Occipital lobe (tissue), 2 donors: Measurements from ENCODE around the gene TCP10L. TPM values are rescaled to one million over a fixed set of nuclear protein-coding genes. Genes with fewer than 3 reads are reported as not detected.
"Not testable (repeated sequence)": the region's sequence is repeated elsewhere in the genome, so short reads cannot be mapped to it uniquely, and the experiment has no call there.

ENCODE experiments used
- DNase-seq: peaks from one replicate; lab custom pipeline; 2025; lab: John Stamatoyannopoulos, UW
- total RNA-seq: library from RNA; depleted of rRNA; stranded (reverse); fragments of >200 nt; gene quantifications from one replicate; pipeline ENCODE4 v1.2.3, GENCODE V29; 2014

The TCP10L gene, protein sequence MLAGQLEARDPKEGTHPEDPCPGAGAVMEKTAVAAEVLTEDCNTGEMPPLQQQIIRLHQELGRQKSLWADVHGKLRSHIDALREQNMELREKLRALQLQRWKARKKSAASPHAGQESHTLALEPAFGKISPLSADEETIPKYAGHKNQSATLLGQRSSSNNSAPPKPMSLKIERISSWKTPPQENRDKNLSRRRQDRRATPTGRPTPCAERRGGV
- 1.9 TPM for total RNA-seq

DNA sequence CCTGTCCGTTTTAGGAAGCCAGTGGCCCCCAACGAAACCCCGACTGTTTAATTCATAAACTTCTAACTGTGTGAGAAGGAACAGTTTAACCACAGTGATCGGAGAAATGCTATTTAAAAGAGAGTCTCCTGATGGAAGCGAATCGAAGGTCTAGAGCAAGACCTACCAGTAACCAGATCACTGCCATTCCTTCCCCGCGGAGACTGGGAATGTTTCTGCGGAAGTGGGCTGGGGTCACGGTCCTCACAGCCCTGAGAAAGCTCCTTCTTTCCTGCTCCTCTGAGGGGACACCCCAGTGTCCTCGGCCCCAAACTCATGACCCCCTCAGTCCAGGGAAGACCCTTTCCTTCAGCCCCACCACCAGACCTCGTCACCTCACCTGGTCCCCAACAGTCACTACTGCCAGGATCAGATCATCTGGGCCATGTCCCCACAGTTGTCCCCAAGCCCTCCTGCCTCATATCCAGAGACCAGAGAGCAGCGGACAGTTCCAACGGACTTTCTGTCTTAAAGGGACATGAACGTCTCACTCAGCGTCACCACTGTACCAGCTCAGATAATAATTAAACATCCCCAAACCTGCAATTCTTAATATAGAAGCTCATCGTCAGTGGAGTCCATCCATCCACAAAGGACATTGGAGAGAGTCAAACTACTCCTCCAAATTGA, at the start of gene TCP10L:
TSS of gene TCP10L (minus strand) at position 482 of the 669 bp plus-strand sequence. CDS start 1,219 bp downstream, outside the sequence.
- DNase-seq: no peak

DNA sequence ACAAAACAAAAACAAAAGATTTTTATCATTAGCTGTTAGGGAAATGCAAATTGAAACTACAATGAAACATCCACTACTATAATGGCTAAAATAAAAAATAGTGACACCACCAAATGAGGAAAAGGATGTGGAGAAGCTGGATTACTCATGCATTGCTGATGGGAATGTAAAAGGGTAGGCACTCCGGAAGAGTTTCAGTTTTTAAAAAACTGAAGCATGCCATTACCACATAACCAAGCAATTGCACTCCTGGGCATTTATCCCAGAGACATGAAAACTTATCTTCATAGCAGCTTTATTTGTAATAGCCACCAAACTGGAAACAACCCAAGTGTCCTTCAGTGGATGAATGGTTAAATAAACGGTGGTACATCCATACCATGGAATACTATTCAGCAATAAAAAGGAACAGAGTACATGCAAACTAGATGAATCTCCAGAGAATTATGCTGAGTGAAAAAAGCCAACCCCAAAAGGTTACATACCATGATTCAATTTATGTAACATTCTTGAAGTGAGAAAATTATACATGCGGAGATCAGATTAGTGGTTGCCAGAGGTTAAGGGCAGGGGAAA, 41.4 kb upstream of the TCP10L start:
- DNase-seq: no peak

DNA sequence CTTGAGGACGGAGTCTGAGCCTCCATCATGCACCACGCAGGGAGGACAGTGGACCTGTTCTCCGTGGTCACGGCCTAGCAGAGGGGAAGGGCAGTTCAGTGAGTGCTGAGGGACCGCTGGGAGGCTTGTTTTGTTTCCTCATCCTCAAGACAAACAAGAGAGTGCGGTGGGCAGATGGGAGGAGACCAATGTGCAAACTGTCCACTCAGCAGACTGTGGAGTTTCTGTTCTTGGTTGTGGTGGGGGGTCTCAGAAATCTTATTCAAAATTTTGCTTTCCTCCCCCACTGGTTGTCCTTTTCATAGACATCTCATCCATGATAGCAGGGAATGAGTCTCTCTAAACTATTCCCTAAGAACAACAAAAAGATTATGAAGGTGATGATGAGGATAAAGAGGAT, 32.9 kb upstream of the TCP10L start:
- not testable (repeated sequence) for DNase-seq

DNA sequence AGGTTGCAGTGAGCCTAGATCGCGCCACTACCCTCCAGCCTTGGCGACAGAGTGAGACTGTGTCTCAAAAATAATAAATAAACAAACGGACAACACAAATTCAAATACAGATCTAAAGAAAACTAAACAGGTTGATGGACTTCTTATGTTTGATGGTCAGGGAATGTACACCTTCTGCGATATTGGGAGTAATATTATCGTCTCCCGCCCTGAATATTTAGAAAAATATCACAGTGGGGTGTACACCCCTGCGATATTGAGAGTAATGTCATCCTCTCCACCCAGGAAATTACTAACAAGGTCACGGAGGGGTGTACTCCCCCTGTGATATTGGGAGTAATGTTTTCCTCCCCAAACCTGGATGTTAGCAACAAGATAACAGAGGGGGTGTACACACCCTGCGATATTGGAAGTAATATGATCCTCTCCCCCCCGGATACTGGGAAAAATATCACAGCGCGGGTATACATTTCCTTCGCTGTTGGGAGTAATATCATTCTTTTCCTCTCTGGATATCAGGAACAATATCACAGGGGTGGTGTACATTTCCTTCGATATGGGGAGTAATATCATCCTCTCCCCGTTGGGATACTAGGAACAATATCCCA, 28.2 kb upstream of the TCP10L start:
- DNase-seq: no peak

DNA sequence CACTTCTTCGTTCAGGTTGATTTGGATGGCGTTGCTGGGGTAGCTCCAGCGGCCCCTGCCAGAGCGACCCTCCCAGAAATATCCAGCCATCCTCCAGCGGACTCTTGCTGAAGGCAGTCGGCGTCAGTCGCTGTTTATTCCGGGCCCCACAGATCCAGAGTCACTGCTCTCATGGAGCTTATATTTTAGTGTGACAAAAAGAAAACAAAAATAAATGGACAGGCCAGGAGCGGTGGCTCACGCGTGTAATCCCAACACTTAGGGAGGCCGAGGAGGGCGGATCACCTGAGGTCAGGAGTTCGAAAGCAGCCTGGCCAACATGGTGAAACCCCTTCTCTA, 27.6 kb upstream of the TCP10L start:
- no peak for DNase-seq

DNA sequence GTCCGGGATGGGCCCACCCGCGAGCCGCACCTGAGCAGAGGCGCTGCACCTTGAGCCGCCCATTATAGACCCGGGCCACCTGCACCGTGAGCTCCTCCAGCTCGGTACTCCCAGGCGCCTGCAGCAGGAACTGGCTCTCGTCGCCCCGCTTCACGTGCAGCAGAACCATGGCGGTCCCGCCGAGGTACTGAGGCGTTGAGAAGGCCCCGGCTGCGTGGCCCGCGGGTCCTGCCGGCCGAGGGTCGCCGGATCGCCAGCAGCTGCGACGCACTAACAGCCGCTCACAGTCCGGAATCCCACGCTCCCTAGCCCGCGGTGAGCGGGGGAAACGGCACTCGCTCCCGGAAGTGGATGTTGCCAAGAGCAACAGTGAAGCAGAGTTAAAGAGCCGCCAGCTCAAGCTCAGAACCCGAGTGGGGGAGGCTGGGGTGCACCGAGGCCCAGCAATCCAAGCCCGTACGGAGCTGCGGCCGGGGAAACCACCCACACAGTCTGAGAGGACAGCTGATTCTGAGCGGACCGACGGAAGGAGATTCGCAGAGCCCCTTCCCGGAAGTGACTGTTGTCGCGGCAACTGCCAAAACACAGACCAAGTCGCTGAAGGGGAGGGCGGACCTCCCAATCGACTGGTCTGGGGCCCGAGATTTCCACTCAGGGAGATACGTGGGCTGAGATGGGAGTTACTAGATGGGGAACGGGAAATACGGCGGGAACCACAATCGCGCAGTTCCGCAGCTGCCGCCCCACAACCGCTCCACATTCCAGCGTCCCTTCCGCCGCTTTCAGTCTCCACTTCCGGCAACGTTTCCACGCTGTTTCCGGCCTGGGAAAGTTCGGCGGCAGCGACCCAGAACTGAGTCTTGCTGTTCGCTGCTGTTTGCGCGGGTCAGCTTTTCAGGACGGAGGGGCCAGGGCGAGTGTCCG, 27.0 kb upstream of the TCP10L start, which contains the start of gene CFAP298:
TSS of gene CFAP298 (minus strand) at position 303 of the 924 bp plus-strand sequence. CDS start at position 169, 134 bp downstream.
- peak; percentile 88 for DNase-seq

DNA sequence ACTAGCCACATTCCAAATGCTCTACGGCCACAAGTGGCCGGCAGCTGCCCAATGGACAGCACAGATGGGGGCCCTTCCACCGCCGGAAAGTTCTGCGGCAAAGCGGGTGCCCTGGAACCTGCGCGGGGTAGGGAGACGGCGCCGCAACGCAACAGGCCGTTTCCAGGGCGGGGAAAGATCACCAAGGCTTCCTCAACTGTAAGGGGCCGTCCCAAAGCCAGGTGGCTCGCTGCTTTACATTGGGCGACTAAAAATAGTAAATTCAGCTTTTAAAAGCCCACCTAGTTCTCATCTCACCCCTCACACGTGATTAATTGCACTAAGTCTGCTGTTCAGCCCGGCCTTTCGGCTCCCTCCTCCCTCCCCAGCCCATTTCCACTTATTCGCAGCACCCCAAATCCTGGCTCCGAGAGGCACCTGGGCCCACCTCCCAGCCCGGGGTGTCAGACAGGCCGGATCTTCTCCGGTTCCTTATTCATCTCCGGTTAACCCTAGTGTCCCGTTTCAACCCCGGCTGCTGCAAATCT, 26.2 kb upstream of the TCP10L start:
- DNase-seq: no peak

DNA sequence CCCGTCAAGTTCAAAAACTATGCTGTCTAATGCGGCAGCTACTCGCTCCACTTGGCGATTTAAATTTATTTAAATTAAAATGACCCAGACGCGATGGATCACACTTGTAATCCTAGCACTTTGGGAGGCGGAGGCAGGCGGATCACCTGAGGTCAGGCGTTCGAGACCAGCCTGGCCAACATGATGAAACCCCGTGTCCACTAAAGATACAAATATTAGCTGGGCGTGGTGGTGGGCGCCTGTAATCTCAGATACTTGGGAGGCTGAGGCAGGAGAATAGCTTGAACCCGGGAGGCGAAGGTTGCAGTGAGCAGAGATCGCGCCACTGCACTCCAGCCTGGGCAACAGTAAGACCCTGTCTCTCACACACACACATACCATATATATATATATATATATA, 25.6 kb upstream of the TCP10L start:
- not testable (repeated sequence) for DNase-seq

DNA sequence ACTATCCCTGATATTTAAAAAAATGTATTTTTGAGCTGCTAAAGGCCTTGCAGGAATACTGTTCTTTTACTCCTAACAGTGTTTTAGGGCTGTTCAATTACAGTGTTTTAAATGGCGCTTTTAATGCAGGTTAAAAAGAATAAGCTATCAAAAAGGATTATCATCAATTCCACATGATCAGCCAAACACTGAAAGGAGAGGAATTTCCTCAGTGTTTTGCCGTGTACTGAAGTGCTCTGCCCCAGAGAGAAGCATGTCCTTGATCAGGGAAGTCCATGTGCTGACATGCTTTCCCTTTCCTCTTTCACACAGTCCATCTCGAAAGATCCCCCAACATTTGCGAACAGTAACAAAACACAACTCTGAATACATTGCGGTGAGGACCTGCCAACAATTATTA, 23.5 kb upstream of the TCP10L start:
- no peak for DNase-seq

DNA sequence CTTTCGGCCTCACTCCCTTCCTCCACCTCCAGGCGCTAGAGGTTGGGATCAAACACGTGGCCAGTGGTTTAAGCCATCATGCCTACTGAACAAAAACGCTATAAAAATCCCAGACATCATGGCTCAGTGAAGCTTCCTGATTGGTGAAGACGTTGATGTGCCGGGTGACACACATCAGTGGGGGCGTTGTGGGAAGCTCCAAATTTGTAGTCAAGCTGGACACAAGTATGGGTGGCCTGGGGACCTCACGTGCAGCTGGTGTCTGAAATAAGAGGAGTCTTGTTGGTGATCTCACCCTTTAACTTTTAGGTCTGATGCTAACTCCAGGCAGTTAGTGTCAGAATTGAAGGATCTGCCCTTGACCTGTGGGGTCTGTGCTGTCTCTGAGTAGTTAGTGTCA, 20.1 kb upstream of the TCP10L start:
- DNase-seq: no peak

DNA sequence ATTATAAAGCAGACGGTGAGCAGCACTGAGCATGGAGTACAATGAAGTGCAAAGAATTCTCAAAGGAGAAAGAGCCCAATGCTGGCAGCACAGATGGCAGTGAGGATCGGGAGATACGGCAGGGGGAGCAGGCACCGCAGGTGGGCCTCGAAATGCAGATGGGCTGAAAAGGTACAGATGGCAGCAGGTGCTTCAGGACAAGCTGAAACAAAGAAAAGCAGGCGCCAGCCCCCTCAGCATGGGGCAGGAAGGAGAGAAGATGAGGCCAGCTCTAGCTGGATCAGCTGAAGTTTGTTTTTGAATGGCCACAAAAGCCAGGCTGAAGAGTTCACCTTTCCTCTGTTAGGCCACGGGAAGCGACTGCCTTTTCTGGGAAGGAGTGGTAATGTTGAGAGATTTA, 19.1 kb upstream of the TCP10L start:
- no peak for DNase-seq

DNA sequence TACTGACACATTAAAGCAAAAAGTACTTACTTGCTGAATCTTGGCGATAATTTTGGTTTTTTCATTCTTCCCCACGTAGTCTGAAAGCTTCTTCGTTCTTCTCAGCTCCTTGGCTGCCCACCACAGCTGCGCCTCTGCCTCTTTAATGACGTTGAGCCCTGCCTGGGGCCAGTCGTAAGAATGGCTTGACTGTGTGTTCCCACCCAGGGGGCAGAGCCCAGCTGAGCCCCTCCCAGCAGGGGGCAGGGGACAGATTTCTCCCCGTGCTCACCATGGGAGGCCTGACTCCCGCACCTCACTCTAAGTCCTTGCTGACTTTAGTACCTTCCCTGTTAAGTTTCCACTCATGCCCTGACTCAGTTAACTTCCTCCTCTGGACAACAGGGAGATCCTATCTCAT, 17.8 kb upstream of the TCP10L start:
- DNase-seq: no peak

DNA sequence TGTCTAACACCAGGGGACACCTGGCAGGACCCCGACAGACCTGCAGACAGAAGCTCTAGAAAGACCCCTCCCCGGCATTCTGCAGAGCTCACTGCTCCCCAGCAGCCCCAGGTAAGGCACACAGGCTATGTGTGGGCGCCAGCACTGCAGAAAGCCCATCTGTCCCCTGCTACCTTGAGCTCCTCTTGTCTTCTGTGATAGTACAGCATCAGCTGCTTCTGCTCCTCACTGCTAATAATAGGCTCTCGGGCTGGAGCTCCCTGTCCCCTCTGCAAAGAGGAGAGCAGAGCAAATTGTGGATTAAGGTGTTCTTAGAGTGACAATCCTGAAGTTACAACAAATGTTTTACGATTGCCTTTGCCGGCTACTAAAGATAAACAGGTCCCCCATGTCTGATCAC, 16.8 kb upstream of the TCP10L start:
- DNase-seq: no peak

DNA sequence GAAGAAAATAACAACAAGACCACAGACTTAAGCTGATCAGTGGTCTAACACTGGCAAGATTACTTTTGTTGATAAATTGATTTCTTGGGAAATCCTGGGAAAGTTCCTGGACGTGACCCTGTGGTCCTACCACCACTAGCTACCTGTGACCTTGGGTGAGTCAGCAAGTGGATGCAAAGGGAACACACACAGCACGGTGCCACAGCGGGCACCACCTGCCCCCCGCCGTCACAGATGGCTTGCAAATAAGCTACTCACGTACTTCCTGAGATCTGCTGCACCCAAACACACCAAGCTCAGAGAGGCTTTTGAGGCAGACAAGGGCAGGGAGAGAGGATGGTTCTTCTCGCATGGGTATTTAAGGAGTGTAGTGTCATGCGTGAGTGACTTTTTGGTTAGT, 14.2 kb upstream of the TCP10L start:
- DNase-seq: no peak

DNA sequence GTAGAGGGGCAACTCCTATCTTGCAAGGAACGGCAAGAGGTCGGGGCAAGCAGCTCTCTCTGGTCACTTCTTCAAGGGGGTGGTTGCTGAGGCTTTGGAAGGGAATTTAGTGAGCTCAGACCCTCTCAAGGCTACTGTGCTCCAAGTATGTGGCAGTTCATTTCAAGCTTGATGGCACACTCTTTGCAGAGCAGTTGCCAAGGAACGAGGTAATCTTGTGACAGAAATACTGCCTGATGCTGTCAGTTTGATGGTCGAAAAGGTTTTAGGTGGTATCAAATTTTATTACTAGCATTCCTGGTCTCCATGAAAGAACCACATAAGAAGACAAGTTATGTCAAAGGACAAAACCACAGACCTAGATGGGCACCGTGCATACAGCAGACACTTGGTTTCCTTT, 13.8 kb upstream of the TCP10L start:
- no peak for DNase-seq

DNA sequence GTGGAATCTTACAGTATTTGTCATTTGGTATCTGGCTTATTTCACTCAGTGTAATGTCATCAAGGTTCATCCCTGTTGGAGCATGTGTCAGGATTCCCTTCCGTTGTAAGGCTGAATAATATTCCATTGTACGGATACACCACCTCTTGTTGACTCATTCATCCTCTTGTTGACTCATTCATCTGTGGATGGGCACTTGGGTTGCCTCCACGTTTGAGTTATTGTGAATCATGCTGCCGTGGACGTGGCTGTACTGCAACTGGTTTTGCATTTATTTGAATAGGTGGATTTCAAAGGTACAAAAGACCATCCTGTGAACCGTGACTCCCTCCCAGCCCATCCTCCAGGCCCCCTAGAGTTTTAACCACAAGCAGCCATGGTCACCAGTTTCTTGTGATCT, 11.9 kb upstream of the TCP10L start:
- no peak for DNase-seq

DNA sequence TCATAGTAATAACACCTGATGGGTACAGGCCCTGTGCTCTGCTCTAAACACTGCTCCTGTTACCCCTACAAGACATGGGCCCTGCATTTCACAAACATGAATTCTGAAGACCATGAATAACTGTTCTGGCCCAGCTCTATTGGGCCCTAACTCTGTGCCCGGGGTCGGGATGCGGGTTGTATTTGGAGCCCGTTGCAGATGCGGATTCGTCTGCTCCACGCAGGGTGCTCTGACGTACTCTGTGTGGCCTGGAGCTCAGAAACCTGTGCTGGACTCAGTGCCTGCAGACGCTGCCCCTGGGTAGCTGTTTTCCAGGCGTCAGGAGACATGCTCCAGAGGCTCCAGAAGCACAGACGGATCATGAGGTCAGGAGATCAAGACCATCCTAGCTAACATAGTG, 10.1 kb upstream of the TCP10L start:
- DNase-seq: no peak

DNA sequence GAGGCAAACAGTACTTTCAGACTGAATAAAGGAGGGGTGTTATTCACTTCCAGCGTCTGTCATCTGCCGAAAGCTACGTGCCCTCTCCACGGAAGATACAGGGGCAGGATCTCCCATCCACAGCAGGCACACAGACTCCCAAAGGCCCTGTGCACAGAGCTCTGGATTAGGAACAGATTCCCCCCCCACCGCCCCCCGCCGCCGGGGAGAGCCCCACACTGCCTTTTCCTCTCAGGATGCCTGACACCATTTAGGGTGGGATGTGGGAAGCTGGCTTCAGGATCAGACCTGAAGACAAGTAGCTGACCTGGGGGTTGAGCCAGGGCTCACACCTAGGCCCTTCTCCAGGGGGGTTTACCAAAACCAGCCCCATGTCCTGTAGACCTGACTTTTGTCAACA, 8.4 kb upstream of the TCP10L start:
- no peak for DNase-seq

DNA sequence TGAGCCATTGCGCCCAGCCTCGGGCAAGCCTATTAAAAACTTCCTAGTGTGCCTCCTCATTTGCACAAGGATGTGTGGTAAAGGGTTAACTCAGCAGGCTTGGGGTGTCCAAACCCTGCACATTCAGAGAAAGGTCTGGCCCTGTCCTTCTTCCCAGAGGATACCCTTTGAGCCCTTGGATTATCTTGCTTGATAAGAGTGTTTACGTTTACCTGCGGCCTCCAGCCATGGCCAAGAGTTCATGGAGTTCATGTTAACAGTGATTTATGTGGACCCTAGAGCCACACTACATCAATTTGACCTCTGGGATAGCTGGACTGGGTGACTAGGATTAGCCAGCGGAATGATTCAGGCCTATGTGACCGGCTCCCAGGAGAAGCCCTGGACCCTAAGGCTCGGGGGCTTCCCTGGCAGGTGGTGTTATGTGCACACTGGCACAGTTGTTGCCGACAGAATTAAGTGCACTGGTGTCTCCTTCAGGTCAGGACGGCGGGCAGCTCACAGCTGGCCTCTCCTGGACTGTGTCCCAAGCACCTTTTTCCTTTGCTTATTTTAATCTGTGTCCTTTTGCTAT, 7.7 kb upstream of the TCP10L start:
- no peak for DNase-seq

DNA sequence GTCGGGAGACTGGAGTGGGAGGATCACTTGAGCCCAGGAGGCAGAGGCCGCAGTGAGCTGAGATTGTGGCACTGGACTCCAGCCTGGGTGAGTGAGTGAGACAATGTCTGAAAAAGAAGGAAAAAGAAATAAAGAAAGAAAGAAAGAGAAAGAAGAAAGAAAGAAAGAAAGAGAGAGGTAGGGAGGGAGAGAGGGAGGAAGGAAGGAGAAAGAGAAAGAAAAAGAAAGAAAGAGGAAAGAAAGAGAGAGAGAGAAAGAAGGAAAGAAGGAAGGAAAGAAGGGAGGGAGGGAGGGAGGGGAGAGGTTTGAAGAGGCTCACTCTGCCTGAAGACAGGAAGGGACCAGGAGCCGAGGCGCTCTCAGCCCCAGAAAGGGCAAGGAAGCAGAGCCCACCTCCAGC, 4.8 kb upstream of the TCP10L start:
- DNase-seq: no peak

DNA sequence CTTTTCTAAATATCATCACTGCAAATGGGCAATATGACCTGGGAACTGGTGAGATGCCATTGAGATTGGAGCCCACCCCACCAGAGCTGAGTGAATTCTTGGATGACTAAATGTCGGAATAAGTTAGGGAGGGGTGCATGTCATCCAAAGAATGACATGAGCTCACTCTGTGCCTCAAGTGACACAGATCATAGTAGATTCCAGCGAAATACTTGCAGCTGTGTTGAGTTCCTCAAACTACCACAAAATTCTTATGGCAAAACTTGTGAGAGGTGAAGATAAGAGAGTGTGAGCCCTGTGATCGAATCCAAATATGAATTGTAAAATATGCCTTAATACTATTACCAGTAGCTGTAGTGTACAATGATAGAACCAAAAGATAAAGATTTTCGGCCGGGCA, 2.3 kb upstream of the TCP10L start:
- DNase-seq: no peak
